T-helper 1 cell treated with Interleukin-12 subunit alpha and Interleukin-12 subunit beta and Interleukin-4 antibody, amounts not matched to agents 30 ng/mL and 1 ng/mL, for 36 hours (primary cell): Measurements from ENCODE around the gene EID2. TPM values are rescaled to one million over a fixed set of nuclear protein-coding genes. Genes with fewer than 3 reads are reported as not detected.

Source experiments
- intact Hi-C: fragments of 100-400 bp; cut with micrococcal nuclease; formaldehyde crosslinking; loops from one replicate; pipeline ENCODE4 v1.15.1; 2024
- total RNA-seq: library from RNA; stranded (reverse); gene quantifications from 2 replicates; pipeline ENCODE4 v1.2.3, GENCODE V29; 2022

The EID2 gene, protein sequence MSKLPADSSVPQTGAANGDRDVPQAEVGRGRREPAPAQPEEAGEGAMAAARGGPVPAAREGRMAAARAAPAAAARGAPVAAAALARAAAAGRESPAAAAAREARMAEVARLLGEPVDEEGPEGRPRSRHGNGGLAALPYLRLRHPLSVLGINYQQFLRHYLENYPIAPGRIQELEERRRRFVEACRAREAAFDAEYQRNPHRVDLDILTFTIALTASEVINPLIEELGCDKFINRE
- 15.3 and 18.2 TPM in 2 replicates for total RNA-seq

DNA sequence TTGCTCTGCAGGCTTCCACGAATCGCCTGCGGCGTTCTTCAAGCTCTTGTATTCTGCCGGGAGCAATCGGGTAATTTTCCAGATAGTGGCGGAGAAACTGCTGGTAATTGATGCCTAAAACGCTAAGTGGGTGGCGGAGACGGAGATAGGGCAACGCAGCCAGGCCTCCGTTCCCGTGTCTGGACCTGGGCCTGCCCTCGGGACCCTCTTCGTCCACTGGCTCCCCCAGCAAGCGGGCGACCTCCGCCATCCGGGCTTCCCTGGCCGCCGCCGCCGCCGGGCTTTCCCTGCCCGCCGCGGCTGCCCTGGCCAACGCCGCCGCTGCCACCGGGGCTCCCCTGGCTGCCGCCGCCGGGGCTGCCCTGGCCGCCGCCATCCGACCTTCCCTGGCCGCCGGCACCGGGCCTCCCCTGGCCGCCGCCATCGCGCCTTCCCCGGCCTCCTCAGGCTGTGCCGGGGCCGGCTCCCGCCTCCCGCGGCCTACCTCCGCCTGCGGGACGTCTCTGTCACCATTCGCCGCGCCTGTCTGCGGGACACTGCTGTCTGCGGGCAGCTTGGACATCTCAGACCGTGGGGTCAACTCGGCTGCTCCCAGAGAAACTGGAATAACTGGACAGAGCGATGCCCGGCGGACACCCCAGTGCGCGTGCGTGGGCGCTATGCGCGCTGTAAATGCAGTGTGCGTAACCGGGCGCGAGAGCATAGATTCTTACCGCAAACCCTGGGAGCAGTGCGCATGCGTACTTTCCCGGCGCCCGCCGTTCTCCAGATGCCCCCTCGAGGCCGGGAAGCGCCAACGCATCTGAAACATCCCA, at the start of gene EID2:
Gene EID2, minus strand, starts transcription at position 644 of the 815 bp plus-strand sequence. Its CDS starts 82 bp downstream, at position 562.
- intact Hi-C loops: loop anchor here (1.0 kb wide), 7 partner anchors 7 to 417 kb away; partner anchors contain the start of genes EID2B, PLEKHG2, SUPT5H and TIMM50

GRCh38 chr19:39588066-39588465, 48.1 kb upstream of the EID2 start:
- intact Hi-C loops: no loop called here

GRCh38 chr19:39587496-39587895, 47.5 kb upstream of the EID2 start:
- intact Hi-C loops: no loop called here

- intact Hi-C loops: no loop called here
These were observed 43.1 kb upstream of the EID2 start for GRCh38 chr19:39582891-39583625.

- intact Hi-C loops: no loop called here
These were observed 42.5 kb upstream of the EID2 start for GRCh38 chr19:39582442-39582841.

DNA sequence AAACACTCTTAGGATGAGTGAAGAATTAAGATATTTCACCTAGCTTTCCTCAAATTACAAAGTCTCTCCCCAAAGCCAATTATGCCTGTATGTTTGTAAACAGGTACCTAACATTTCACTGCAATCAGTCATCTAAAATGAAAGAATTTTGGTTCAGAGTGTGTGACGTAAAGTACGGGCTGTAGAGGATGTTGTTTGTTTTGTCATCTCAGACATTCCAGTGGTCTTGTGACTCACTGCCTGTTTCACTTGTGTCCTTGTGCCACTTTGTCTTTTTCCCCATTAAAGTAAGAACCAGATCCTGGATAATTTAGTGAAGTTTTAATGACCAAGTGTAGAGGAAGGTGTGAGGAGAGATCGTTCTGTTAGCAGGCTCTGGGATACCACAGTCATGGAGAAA, 28.6 kb upstream of the EID2 start:
- intact Hi-C loops: no loop called here

GRCh38 chr19:39566064-39566463, 26.1 kb upstream of the EID2 start:
- intact Hi-C loops: no loop called here

DNA sequence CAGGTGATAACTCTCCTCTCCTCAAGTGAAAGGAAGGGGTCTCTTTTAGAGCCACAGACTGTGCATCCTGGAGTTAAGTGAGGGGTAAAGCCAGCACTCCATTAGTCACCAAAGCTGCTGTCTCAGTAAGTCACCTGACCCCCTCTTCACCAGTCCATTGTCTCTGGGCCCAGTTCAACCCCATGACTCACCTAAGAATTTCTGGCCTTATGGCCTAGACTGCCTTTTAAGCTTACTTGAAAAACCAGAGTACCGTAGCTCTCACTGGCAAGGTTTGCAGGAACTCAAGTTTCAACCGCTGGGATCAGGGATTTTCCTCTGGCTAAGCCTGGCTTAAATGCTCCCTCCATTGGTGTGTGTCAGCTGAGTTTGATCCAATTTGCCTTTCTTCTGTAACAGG, 23.4 kb upstream of the EID2 start:
- intact Hi-C loops: no loop called here

DNA sequence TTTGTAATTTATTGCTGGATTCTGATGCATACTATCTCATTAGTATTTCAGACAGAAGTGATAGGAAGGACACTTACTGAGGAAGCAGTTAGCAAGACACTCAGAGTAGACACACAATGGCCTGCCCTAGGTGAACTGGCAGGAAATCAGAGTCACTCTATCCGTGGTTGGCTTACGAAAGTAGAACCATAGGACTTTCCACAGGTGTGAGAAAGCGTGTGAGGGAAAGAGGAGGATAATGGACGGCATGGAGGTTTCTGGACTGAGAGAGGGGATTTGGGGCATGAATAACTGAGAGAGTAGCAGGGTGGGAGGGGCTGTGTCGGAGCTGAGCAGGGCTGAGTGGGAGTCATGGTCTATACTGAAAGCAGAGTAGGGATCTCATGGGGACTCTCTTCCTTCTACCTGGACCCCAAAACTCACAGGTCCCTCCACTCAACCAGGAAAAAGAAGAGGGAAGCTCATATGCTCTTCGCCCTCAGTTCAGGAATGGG, 18.7 kb upstream of the EID2 start:
- intact Hi-C loops: loop anchor here (1.0 kb wide), 1 partner anchor 19 kb away; no protein-coding TSS in a partner anchor

DNA sequence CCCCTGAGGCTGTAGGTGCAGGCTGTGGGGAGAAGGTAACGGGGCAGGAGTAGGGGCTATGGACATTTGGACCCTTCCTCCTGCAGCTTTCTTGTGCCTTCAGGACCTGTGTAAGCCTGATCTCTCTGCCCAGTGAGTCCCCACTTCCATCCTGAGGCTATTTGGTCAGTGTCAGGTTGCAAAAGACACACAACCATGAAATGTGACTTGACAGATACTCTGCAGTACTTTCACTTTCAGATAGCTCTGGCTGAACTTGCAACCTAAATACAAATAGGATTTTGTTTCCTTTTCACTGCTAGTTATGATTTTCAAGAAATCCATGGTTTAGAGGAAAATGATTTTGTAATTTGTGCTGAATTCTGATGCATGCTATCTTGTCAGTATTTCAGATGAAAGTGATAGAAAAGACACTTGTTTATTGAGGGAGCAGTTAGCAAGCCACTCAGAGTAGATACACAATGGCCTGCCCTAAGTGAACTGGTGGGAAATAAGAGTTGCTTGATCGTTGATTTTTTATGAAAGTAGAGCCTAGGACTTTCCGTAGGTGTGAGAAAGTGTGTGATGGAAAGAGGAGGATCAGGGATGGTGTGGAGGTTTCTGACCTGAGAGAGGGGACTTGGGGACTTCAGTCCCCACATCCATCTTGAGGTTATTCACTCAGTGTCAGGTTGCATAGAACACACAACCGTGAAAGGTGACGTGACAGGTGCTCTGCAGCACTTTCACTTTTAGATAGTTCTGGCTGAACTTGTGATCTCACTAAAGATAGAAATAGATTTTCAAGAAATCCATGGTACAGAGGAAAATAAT, 18.1 kb upstream of the EID2 start:
- intact Hi-C loops: loop anchor here (1.0 kb wide), 1 partner anchor 19 kb away; no protein-coding TSS in a partner anchor

GRCh38 chr19:39555883-39556282, 15.9 kb upstream of the EID2 start:
- intact Hi-C loops: no loop called here

DNA sequence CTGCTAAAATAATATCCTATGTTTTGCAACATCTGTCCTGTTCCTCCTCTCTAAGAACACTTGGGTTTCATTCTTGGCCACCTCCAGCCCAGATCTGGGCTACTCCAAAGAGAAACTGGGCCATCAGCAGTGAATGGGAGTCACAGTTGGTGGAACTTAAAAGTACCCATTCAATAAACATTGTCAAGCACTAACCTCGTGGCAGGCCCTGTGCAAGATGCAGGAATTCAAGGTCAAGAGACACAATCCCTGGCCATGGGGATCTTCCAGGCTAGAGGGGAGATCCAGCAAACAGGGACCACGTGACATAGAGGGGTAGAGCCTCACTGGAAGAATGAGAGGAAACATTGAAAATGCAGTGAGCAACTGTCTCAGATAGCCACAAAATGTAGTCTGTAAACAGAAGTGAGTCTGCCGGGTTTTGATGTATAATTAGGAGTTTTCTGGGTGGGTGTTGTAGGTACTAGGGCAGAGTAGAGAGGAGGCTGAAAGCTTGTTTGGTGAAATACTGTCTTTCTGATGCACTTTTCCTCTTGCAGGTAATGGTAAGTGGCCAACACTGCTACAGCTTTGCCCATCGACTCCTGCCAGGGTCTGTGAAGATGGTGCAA, 14.8 kb upstream of the EID2 start:
- intact Hi-C loops: no loop called here

DNA sequence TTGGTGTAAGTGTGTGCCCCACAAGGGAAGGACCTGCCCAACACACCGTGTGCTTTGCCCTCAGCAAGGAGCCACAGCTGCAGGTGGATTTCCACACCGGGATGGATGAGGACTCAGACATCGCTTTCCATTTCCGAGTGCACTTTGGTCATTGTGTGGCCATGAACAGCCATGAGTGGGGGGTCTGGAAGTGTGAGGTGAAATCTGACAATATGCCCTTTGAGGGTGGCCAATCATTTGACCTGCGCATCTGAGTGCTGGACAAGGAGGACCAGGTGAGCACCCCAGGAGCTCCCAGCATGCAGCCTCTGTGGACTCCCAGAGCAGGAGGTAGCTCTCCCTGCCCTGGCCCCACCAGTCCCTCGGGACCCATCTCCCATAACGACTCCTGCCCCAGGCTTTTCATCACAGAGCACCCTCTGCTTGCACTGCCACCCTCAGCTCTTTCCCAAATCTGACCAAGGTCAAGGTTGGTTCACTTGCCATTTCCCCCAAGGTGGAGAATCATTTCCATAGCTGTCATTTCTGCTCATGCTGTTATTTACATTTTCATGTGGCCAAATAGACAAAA, 13.2 kb upstream of the EID2 start:
- intact Hi-C loops: loop anchor here (2.0 kb wide), 1 partner anchor 74 kb away; no protein-coding TSS in a partner anchor

GRCh38 chr19:39550197-39550596, 10.2 kb upstream of the EID2 start:
- intact Hi-C loops: loop anchor here (2.0 kb wide), 2 partner anchors 217 to 295 kb away; no protein-coding TSS in a partner anchor

DNA sequence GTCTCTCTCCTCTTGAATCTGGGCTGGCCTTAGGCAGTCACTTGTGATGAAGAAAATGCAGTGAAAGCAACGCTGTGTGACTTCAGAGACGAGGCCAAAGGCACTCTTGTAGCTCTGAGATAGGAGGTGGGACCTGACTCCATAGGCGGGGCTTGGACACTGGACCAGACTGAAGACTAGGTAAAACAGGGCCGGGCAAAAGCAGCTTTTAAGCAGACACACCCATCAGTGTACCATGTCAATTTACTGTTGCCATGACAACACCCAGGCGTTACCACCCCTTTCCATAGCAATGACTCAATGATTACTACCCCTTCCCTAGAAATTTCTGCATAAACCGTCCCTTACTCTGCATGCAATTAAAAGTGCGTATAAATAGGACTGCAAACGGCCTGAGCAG, 6.6 kb upstream of the EID2 start:
- intact Hi-C loops: no loop called here

- intact Hi-C loops: no loop called here
These were observed 5.0 kb upstream of the EID2 start for GRCh38 chr19:39544911-39545310.

- intact Hi-C loops: no loop called here
These were observed 4.4 kb upstream of the EID2 start for GRCh38 chr19:39544226-39544903.

- intact Hi-C loops: no loop called here
These were observed 3.5 kb upstream of the EID2 start for GRCh38 chr19:39543477-39543857.

DNA sequence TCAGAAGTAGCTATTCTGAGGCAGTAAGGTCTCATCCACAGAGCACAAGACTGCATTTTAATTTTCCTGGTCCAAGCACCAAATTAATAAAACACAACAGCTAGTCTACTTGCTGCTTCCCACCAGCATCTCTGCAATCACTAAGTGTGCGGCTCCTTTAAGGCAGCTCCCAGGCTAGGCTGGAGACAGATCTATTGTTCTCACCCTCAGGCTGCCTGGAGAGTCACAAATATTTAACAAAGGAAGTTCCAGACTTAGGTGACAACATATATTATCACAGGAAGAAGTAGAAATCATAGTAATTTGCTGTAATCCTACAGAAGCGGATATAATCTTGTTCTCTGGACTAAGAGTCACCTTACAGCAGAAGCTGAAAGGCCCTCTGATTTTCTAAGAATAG, 2.2 kb upstream of the EID2 start:
- intact Hi-C loops: no loop called here
